Activated B cell treated with CpG ODN at 0.5 μM for 24 hours (primary cell): ENCODE data around the gene SREBF1. TPM values are rescaled to one million over a fixed set of nuclear protein-coding genes. Genes with fewer than 3 reads are reported as not detected.

Experiments
- ATAC-seq: fragments of 200-7000 bp; cut with Tn5 transposase; one replicate; pipeline ENCODE4 v1.10.0; 2021; ENCODE audit warnings: low read depth, mild to moderate bottlenecking, moderate library complexity
- CTCF ChIA-PET: fragments of 350-600 bp; sonication (Branson Sonifier 250); formaldehyde crosslinking; loops from one replicate; lab custom pipeline; 2021; ENCODE audit warnings: antibody characterized with exemption; lab: Charles Lee
- POLR2A ChIA-PET: fragments of 350-600 bp; sonication (Branson Sonifier 250); formaldehyde crosslinking; loops from one replicate; lab custom pipeline; 2021; ENCODE audit warnings: antibody characterized with exemption; lab: Charles Lee
- DNase-seq: peaks from one replicate; pipeline ENCODE4 v3.0.0; 2022
- H3K27ac Mint-ChIP-seq: one replicate; pipeline ENCODE4 v1.8.0; 2020; ENCODE audit warnings: mixed read lengths
- H3K27me3 Mint-ChIP-seq: one replicate; pipeline ENCODE4 v1.8.0; 2021; ENCODE audit warnings: mixed read lengths
- H3K36me3 Mint-ChIP-seq: one replicate; pipeline ENCODE4 v1.8.0; 2021; ENCODE audit warnings: low read depth, mixed read lengths
- H3K4me1 Mint-ChIP-seq: one replicate; pipeline ENCODE4 v1.8.0; 2021; ENCODE audit warnings: mixed read lengths
- H3K4me3 Mint-ChIP-seq: one replicate; pipeline ENCODE4 v1.8.0; 2020; ENCODE audit warnings: mild to moderate bottlenecking, mixed read lengths
- H3K9me3 Mint-ChIP-seq: one replicate; pipeline ENCODE4 v1.8.0; 2020; ENCODE audit warnings: mixed read lengths
- intact Hi-C: fragments of 100-400 bp; cut with micrococcal nuclease; formaldehyde crosslinking; loops from one replicate; pipeline ENCODE4 v1.15.1; 2024
- total RNA-seq: library from RNA; stranded (reverse); gene quantifications from 2 replicates; pipeline ENCODE4 v1.2.3, GENCODE V29; 2022
- TF ChIP-seq, protein P1 (sequence below): fragments of 200-600 bp; IDR thresholded peaks from one replicate; pipeline ENCODE4 v1.8.0; 2022; ENCODE audit warnings: antibody characterized with exemption, mild to moderate bottlenecking

The SREBF1 gene
- total RNA-seq, 1 donor from 2014 or later: 19.7 TPM

DNA sequence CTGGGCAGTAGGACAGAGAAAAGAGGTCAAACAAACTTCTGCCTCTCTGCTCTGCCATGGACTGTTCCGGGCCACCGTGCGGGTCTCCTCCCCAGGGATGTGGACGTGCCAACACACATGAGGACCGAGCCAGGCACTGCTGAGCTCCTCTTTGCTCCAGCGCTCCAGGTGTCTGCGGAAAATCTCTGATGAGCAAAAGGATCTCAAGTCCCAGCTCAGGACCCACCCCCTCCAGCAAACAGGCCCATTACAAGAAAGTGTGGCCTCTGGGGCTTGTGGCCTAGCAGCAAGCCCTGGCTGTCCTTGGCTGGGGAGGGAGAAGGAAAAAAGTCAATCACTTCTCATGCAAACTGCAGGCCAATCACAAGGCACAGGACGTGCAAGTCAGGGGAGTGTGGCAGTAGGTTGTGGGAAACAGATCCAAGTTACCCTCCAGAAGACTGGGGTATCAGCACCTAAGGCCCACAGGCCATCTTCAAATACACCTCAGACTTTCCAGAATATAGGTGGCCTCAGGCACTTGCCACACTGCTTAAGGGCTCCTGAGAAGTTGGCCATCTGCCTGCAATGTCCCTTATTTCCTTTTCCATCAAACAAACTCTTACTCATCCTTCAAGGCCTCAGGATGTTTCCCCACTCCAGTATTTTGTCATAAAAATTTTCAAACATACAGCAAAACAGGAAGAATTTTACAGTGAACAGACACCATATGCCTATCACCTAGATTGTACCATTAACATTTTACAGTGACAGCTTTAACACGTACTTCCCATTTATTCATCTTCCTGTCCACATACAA lies 36.0 kb upstream of the SREBF1 start:
- H3K27ac Mint-ChIP-seq: no peak overlapping the region
- CTCF ChIA-PET: no interaction called here
- intact Hi-C loops: no loop called here

DNA sequence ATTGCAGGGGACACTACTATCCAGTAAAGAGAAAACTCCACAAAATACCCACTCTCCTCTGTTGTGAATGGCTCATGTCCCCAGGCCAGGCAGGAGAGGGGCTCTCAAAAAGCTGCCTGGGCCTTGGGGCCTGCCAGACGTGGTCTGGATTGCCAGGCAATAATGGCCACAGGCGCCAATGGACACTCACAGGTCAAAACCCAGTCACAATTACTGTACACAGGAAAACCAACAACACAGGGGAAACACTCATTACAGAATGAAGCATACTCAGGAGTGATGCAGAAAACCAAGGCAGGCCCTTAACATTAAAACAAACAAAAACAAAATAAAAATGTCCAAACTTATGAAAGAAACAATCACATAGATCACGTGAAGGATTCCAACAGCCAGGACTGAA lies 35.1 kb upstream of the SREBF1 start:
- intact Hi-C loops: no loop called here
- CTCF ChIA-PET: no interaction called here

More for the DNA sequence above, 36.0 kb upstream of the SREBF1 start:
- H3K27me3 Mint-ChIP-seq: no peaks in the 10 kb centered on the region
- DNase-seq: no peak
- H3K4me1 Mint-ChIP-seq: no peaks in the 10 kb centered on the region
- H3K4me3 Mint-ChIP-seq: no peak overlapping the region
- POLR2A ChIA-PET: no interaction called here
- no peaks in the 10 kb centered on the region for H3K9me3 Mint-ChIP-seq
- H3K36me3 Mint-ChIP-seq: peaks cover 30% of the 10 kb centered on the region
- no peak for ATAC-seq
- TF ChIP-seq, protein P1, sequence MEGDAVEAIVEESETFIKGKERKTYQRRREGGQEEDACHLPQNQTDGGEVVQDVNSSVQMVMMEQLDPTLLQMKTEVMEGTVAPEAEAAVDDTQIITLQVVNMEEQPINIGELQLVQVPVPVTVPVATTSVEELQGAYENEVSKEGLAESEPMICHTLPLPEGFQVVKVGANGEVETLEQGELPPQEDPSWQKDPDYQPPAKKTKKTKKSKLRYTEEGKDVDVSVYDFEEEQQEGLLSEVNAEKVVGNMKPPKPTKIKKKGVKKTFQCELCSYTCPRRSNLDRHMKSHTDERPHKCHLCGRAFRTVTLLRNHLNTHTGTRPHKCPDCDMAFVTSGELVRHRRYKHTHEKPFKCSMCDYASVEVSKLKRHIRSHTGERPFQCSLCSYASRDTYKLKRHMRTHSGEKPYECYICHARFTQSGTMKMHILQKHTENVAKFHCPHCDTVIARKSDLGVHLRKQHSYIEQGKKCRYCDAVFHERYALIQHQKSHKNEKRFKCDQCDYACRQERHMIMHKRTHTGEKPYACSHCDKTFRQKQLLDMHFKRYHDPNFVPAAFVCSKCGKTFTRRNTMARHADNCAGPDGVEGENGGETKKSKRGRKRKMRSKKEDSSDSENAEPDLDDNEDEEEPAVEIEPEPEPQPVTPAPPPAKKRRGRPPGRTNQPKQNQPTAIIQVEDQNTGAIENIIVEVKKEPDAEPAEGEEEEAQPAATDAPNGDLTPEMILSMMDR: no peak

DNA sequence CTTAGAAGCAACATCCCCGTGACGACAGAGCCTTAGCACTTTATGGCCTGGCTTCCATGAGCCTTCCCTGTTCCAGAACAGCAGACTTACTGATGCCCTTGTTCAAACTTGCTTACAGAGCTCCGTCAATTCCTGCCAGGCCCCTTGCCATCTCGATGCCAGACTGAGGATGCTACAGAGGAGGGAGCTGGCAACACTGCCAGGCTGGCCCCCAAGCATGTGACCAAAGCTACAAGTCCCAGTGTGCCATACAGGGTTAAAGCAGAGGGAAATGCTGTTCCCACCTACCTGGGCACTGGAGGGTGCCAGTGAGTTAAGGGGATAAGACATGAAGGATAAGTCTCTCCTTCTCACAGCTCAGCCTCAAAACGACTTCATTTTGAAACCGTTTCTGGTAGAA lies 33.5 kb upstream of the SREBF1 start:
- Mint-ChIP-seq H3K27ac (no peak overlapping the region), H3K4me3 (no peak overlapping the region), H3K27me3 (no peaks in the 10 kb centered on the region), H3K4me1 (no peaks in the 10 kb centered on the region), H3K9me3 (no peaks in the 10 kb centered on the region), H3K36me3 (peaks cover 13% of the 10 kb centered on the region)
- DNase-seq (no peak), ATAC-seq (no peak)
- CTCF ChIA-PET: no interaction called here
- intact Hi-C loops: no loop called here
- POLR2A ChIA-PET: no interaction called here
- TF ChIP-seq, protein P1: no peak

More for the DNA sequence above, 35.1 kb upstream of the SREBF1 start:
- Mint-ChIP-seq H3K4me3 (no peak overlapping the region), H3K9me3 (no peaks in the 10 kb centered on the region), H3K27ac (no peak overlapping the region), H3K27me3 (no peaks in the 10 kb centered on the region), H3K36me3 (peaks cover 27% of the 10 kb centered on the region), H3K4me1 (no peaks in the 10 kb centered on the region)
- DNase-seq (no peak), ATAC-seq (no peak)
- POLR2A ChIA-PET: no interaction called here
- TF ChIP-seq, protein P1: no peak

DNA sequence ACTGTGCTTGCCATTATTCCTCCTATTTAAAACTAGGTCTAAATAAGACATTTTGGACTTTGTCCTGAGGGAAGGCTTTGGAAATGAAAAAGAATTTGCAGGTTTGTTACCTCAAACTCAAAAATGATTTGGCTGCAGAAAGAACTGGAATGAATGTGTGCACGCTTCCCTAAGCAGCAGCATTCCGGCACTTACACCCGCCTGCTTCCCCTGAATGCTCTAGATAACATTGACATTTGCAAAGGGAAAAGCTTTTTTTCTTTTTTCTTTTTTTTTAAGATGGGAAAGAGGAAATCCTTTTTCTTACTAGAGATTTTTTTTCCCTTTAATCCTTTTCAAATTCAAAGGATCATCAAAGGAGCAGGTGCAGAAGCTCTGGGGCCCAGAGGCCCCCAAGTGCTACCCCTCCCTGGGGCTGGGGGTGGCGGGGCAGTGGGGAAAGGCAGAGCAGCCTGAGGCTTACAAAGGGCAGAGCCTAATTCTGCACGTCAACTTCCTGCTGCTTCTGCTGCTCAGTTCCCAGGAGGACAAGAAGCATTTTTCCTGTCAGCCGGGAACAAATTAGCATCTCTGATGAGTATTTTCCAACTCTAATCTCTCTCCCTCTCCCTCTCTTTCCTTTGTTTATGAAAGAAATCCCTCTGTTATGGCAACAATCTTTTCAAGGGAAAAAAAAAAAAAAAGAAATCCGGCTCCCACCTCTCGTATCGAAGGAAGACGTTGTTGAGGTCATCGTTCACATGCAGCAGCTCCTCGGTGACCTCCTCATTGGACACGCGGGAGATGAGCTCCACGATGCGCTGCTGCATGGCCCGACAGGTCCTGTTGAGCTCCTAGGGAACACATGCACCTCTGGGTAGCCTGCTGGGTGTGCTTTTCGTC lies 32.1 kb upstream of the SREBF1 start:
- Mint-ChIP-seq H3K4me3 (no peak overlapping the region), H3K9me3 (no peaks in the 10 kb centered on the region)
- POLR2A ChIA-PET: no interaction called here

More for the DNA sequence above, 32.1 kb upstream of the SREBF1 start:
- intact Hi-C loops: no loop called here
- TF ChIP-seq, protein P1: no peak
- Mint-ChIP-seq H3K27ac (no peak overlapping the region), H3K36me3 (peaks cover 13% of the 10 kb centered on the region), H3K4me1 (no peaks in the 10 kb centered on the region), H3K27me3 (no peaks in the 10 kb centered on the region)
- DNase-seq (no peak), ATAC-seq (no peak)
- CTCF ChIA-PET: interaction anchor here (1.0 kb wide), 1 partner anchor 90 kb away, joined by 3 read pairs; no protein-coding TSS in a partner anchor
